GM19025 (cell line): ENCODE measurements around the gene MAP1B.
"Not testable (repeated sequence)": the region's sequence is repeated elsewhere in the genome, so short reads cannot be mapped to it uniquely, and the experiment has no call there.

Experiments
- ATAC-seq: cut with Tn5 transposase; IDR thresholded peaks from one replicate; pipeline ENCODE4 v1.9.1; 2021; ENCODE audit warnings: mild to moderate bottlenecking, low read depth, moderate library complexity; ENCODE audit not compliant: unreplicated experiment

Gene MAP1B

GRCh38 chr5:72107131-72107900 lies at the start of gene MAP1B:
TSS of gene MAP1B (plus strand) at chr5:72107475. CDS start at chr5:72107532, 57 bp downstream.
- ATAC-seq: no peak

GRCh38 chr5:72057816-72058215 lies 49.5 kb upstream of the MAP1B start:
- ATAC-seq: no peak

GRCh38 chr5:72063219-72063819 lies 44.0 kb upstream of the MAP1B start:
- no peak for ATAC-seq

- ATAC-seq: no peak
These were observed 42.3 kb upstream of the MAP1B start for GRCh38 chr5:72064801-72065570.

- ATAC-seq: no peak
These were observed 41.5 kb upstream of the MAP1B start for GRCh38 chr5:72065751-72066255.

- ATAC-seq: no peak
These were observed 40.6 kb upstream of the MAP1B start for GRCh38 chr5:72066705-72067107.

GRCh38 chr5:72067682-72068470 lies 39.4 kb upstream of the MAP1B start:
- no peak for ATAC-seq

GRCh38 chr5:72070529-72070928 lies 36.7 kb upstream of the MAP1B start:
- no peak for ATAC-seq

GRCh38 chr5:72071906-72072305 lies 35.4 kb upstream of the MAP1B start:
- no peak for ATAC-seq

GRCh38 chr5:72074251-72074650 lies 33.0 kb upstream of the MAP1B start:
- no peak for ATAC-seq

- ATAC-seq: no peak
These were observed 31.8 kb upstream of the MAP1B start for GRCh38 chr5:72075461-72075860.

- ATAC-seq: no peak
These were observed 30.5 kb upstream of the MAP1B start for GRCh38 chr5:72076621-72077300.

GRCh38 chr5:72077390-72077789 lies 29.9 kb upstream of the MAP1B start:
- ATAC-seq: no peak

GRCh38 chr5:72079288-72079687 lies 28.0 kb upstream of the MAP1B start:
- no peak for ATAC-seq

- ATAC-seq: no peak
These were observed 25.2 kb upstream of the MAP1B start for GRCh38 chr5:72082048-72082447.

GRCh38 chr5:72084876-72085275 lies 22.4 kb upstream of the MAP1B start:
- ATAC-seq: no peak

- no peak for ATAC-seq
These were observed 22.0 kb upstream of the MAP1B start for GRCh38 chr5:72085319-72085718.

GRCh38 chr5:72089713-72090112 lies 17.6 kb upstream of the MAP1B start:
- not testable (repeated sequence) for ATAC-seq

GRCh38 chr5:72092074-72092473 lies 15.2 kb upstream of the MAP1B start:
- ATAC-seq: no peak

GRCh38 chr5:72093217-72093616 lies 14.1 kb upstream of the MAP1B start:
- ATAC-seq: no peak
